ENCODE measurements around the gene DHRS3. TPM values are rescaled to one million over a fixed set of nuclear protein-coding genes. Genes with fewer than 3 reads are reported as not detected.

Gene DHRS3
- total and polyA plus RNA-seq, 2 donors (not counting 1 experiment from before 2014, with no cell fraction given), result 0.37 TPM

- TF ChIP-seq CTCF (IDR thresholded peaks at IDR 0.05) (no peak), EZH2 (IDR thresholded peaks at IDR 0.05; ENCODE audit: borderline replicate concordance, insufficient read depth, low read depth, low read length, poor library complexity, severe bottlenecking) (no peak)
- WGBS (ENCODE audit: insufficient coverage), result 90% methylated on average over 5 of the region's 8 CpGs
- ChIA-PET POLR2A (no interaction called here), CTCF (interaction anchor here (0.9 kb wide), 1 partner anchor 26 kb away, joined by 3 read pairs; no protein-coding TSS in a partner anchor)
- H3K79me2 ChIP-seq (ENCODE audit: control insufficient read depth, insufficient read depth, low read length), result no peaks in the 10 kb centered on the region
- intact Hi-C loops (cut with micrococcal nuclease), result no loop called here
- Mint-ChIP-seq H3K27me3 (peaks cover 7% of the 10 kb centered on the region), H3K9me3 (ENCODE audit: insufficient read depth) (peaks cover 4% of the 10 kb centered on the region), H3K27ac (no peak overlapping the region), H3K4me1 (no peaks in the 10 kb centered on the region), H3K4me3 (no peak overlapping the region)
- no peaks in the 10 kb centered on the region for H3K36me3 ChIP-seq (replicated peaks in 1 of 2; ENCODE audit: control extremely low read depth in 1 of 2, control insufficient read depth in 1 of 2, extremely low read depth in 1 of 2, insufficient read depth in 2 of 2, low read length in 1 of 2)
- no peaks in the 10 kb centered on the region for H3K4me1 ChIP-seq (ENCODE audit: control insufficient read depth in 2 of 2, insufficient read depth in 2 of 2, low read length in 2 of 2)
- no peak overlapping the region for H2AFZ ChIP-seq (ENCODE audit: insufficient read depth, low read depth, low read length, poor library complexity, severe bottlenecking)
- H3K4me3 ChIP-seq (ENCODE audit: control extremely low read depth in 1 of 5, extremely low read depth in 1 of 5, insufficient read depth in 1 of 5, low read depth in 2 of 5, low read length in 4 of 5), result no peak overlapping the region
- no peak overlapping the region for H3K9ac ChIP-seq (ENCODE audit: low read length)
- peaks cover 0 to 7% (median 0%) of the 10 kb centered on the region in 4 experiments for H3K27me3 ChIP-seq (replicated peaks in 1 of 4; ENCODE audit: control extremely low read depth in 1 of 4, control insufficient read depth in 3 of 4, insufficient read depth in 4 of 4, low read length in 3 of 4)
- H4K20me1 ChIP-seq (ENCODE audit: control insufficient read depth, insufficient read depth, low read length, poor library complexity, severe bottlenecking), result no peaks in the 10 kb centered on the region
- peaks cover 5 to 22% (median 20%) of the 10 kb centered on the region in 3 donors for H3K9me3 ChIP-seq (ENCODE audit: control extremely low read depth in 1 of 3, control insufficient read depth in 2 of 3, insufficient read depth in 1 of 3, low read length in 2 of 3)
- ATAC-seq (ENCODE audit: low read depth) (no peak), DNase-seq (no peak)
- H3K27ac ChIP-seq (ENCODE audit: low read length in 2 of 2), result no peak overlapping the region
- no peak overlapping the region for H3K4me2 ChIP-seq (replicated peaks; ENCODE audit: low read depth, low read length, poor library complexity, severe bottlenecking)
These were observed 19.7 kb upstream of the DHRS3 start for GRCh38 chr1:12637693-12638092.

GRCh38 chr1:12636098-12636950, 18.3 kb upstream of the DHRS3 start:
- H3K27ac ChIP-seq (ENCODE audit: low read length in 2 of 2), result no peak overlapping the region
- TF ChIP-seq CTCF (IDR thresholded peaks at IDR 0.05) (no peak), EZH2 (IDR thresholded peaks at IDR 0.05; ENCODE audit: borderline replicate concordance, insufficient read depth, low read depth, low read length, poor library complexity, severe bottlenecking) (no peak)
- ATAC-seq (ENCODE audit: low read depth) (no peak), DNase-seq (no peak)
- Mint-ChIP-seq H3K27me3 (peaks cover 11% of the 10 kb centered on the region), H3K9me3 (ENCODE audit: insufficient read depth) (peaks cover 4% of the 10 kb centered on the region), H3K4me1 (no peaks in the 10 kb centered on the region), H3K4me3 (no peak overlapping the region), H3K27ac (no peak overlapping the region)
- intact Hi-C loops (cut with micrococcal nuclease), result no loop called here
- no peaks in the 10 kb centered on the region for H3K36me3 ChIP-seq (replicated peaks in 1 of 2; ENCODE audit: control extremely low read depth in 1 of 2, control insufficient read depth in 1 of 2, extremely low read depth in 1 of 2, insufficient read depth in 2 of 2, low read length in 1 of 2)
- no peaks in the 10 kb centered on the region for H3K79me2 ChIP-seq (ENCODE audit: control insufficient read depth, insufficient read depth, low read length)
- no peaks in the 10 kb centered on the region for H4K20me1 ChIP-seq (ENCODE audit: control insufficient read depth, insufficient read depth, low read length, poor library complexity, severe bottlenecking)
- ChIA-PET CTCF (no interaction called here), POLR2A (no interaction called here)
- peaks cover 0 to 7% (median 0%) of the 10 kb centered on the region in 4 experiments for H3K27me3 ChIP-seq (replicated peaks in 1 of 4; ENCODE audit: control extremely low read depth in 1 of 4, control insufficient read depth in 3 of 4, insufficient read depth in 4 of 4, low read length in 3 of 4)
- H3K4me1 ChIP-seq (ENCODE audit: control insufficient read depth in 2 of 2, insufficient read depth in 2 of 2, low read length in 2 of 2), result no peaks in the 10 kb centered on the region
- no peak overlapping the region for H3K4me2 ChIP-seq (replicated peaks; ENCODE audit: low read depth, low read length, poor library complexity, severe bottlenecking)
- no peak overlapping the region for H3K4me3 ChIP-seq (ENCODE audit: control extremely low read depth in 1 of 5, extremely low read depth in 1 of 5, insufficient read depth in 1 of 5, low read depth in 2 of 5, low read length in 4 of 5)
- H2AFZ ChIP-seq (ENCODE audit: insufficient read depth, low read depth, low read length, poor library complexity, severe bottlenecking), result no peak overlapping the region
- peaks cover 5 to 20% (median 14%) of the 10 kb centered on the region in 3 donors for H3K9me3 ChIP-seq (ENCODE audit: control extremely low read depth in 1 of 3, control insufficient read depth in 2 of 3, insufficient read depth in 1 of 3, low read length in 2 of 3)
- H3K9ac ChIP-seq (ENCODE audit: low read length), result no peak overlapping the region
- 80% methylated on average over 14 of the region's 15 CpGs for WGBS (ENCODE audit: insufficient coverage)

Data from B cell (primary cell).